Measurements from ENCODE around the gene CCR8. TPM values are rescaled to one million over a fixed set of nuclear protein-coding genes. Genes with fewer than 3 reads are reported as not detected.

Gene CCR8
- total RNA-seq, 1 donor from 2014 or later, result not detected

DNA sequence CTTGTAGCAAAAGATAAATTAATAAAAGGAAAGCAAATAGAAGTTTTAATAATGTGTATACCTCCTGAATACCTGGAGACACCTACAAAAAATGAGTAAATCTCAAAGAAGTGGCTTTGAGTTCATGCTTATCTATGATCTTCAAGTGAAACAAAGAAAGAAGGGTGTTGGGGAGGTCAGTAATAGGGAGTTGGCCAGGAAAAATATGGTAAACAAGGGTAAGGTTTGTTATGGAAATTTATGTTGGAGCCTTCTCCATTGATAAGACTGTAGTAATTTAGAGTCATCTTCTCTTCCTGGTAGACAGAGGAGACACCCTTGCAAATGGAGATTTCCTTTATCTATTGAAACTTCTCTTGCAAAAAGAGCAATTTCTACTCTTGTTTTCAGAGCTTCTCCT lies 6.6 kb upstream of the CCR8 start:
- H3K36me3 Mint-ChIP-seq, result no peaks in the 10 kb centered on the region
- no peak overlapping the region for H3K4me3 Mint-ChIP-seq
- H3K27ac Mint-ChIP-seq, result no peak overlapping the region
- no peak for DNase-seq (ENCODE audit: extremely low spot score, unreplicated experiment)
- H3K27me3 Mint-ChIP-seq, result no peaks in the 10 kb centered on the region
- no peaks in the 10 kb centered on the region for H3K9me3 Mint-ChIP-seq
- H3K4me1 Mint-ChIP-seq (ENCODE audit: unreplicated experiment), result no peaks in the 10 kb centered on the region
- no peak for TF ChIP-seq CTCF (conservative IDR thresholded peaks at IDR 0.05)

- no peaks in the 10 kb centered on the region for H3K36me3 Mint-ChIP-seq
- H3K4me1 Mint-ChIP-seq (ENCODE audit: unreplicated experiment), result no peaks in the 10 kb centered on the region
- H3K27me3 Mint-ChIP-seq, result no peaks in the 10 kb centered on the region
- H3K9me3 Mint-ChIP-seq, result no peaks in the 10 kb centered on the region
- H3K4me3 Mint-ChIP-seq, result no peak overlapping the region
- H3K27ac Mint-ChIP-seq, result no peak overlapping the region
- no peak for TF ChIP-seq CTCF (conservative IDR thresholded peaks at IDR 0.05)
- no peak for DNase-seq (ENCODE audit: extremely low spot score, unreplicated experiment)
These were observed 6.0 kb upstream of the CCR8 start for GRCh38 chr3:39323494-39323893.

DNA sequence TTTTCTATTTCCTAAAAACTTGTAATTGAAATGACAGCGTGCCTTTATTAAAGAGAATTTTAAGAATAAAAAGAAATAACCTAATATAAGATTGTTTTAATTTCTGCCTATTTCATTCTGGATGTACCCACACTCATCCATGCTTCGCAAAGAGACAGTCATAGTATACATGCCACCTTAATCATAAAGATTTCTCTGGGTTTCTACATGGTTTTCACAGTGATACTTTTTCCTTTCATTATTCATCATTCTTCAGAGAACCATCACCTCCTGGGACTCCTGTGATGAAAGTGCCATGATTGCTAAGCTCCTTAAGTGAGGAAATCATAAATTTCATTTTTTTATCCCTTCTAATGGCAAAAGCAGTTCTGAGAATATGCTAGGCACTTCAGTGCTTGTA lies 4.3 kb upstream of the CCR8 start:
- no peaks in the 10 kb centered on the region for H3K4me1 Mint-ChIP-seq (ENCODE audit: unreplicated experiment)
- no peak overlapping the region for H3K4me3 Mint-ChIP-seq
- no peak for DNase-seq (ENCODE audit: extremely low spot score, unreplicated experiment)
- TF ChIP-seq CTCF (conservative IDR thresholded peaks at IDR 0.05), result no peak
- H3K27ac Mint-ChIP-seq, result no peak overlapping the region
- no peaks in the 10 kb centered on the region for H3K27me3 Mint-ChIP-seq
- H3K36me3 Mint-ChIP-seq, result no peaks in the 10 kb centered on the region
- no peaks in the 10 kb centered on the region for H3K9me3 Mint-ChIP-seq

- Mint-ChIP-seq H3K4me1 (ENCODE audit: unreplicated experiment) (no peaks in the 10 kb centered on the region), H3K4me3 (no peak overlapping the region), H3K27me3 (no peaks in the 10 kb centered on the region), H3K27ac (no peak overlapping the region), H3K9me3 (no peaks in the 10 kb centered on the region), H3K36me3 (no peaks in the 10 kb centered on the region)
- TF ChIP-seq CTCF (conservative IDR thresholded peaks at IDR 0.05), result no peak
- DNase-seq (ENCODE audit: extremely low spot score, unreplicated experiment), result no peak
These were observed 2.3 kb upstream of the CCR8 start for GRCh38 chr3:39327053-39327745.

DNA sequence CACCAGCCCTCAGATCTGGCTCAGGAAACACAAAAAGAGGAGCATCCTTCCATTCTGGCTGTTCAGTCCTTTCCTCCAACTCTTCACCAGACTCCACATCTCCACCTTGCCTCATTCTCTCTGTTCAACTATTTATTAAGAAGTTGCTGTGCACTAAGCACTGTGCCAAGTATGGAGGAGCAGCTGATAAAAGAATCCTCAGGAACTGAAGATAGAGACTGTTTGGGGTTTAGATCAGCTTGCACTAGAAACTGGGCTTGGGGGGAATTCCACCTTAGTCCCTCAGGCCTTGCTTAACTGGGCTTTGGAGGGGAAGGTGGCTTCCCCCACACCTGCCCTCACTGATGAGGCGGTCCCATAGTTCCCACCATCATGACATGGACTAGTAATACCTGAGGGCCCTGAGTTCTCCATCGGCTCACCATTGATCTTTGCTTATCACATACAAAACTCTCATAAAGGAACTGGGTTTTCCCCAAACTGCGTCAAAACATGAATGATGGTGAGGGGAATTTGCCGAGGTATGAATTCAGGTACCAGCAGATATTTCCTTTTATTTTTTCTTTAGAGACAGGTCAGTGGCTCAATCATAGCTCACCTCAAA lies 1.7 kb upstream of the CCR8 start:
- no peaks in the 10 kb centered on the region for H3K9me3 Mint-ChIP-seq
- no peak for TF ChIP-seq CTCF (conservative IDR thresholded peaks at IDR 0.05)
- no peaks in the 10 kb centered on the region for H3K36me3 Mint-ChIP-seq
- H3K4me3 Mint-ChIP-seq, result no peak overlapping the region
- no peaks in the 10 kb centered on the region for H3K4me1 Mint-ChIP-seq (ENCODE audit: unreplicated experiment)
- H3K27me3 Mint-ChIP-seq, result no peaks in the 10 kb centered on the region
- H3K27ac Mint-ChIP-seq, result no peak overlapping the region
- no peak for DNase-seq (ENCODE audit: extremely low spot score, unreplicated experiment)
